GM18907 (cell line): Measurements from ENCODE around the gene ZFP92.

Experiments used
- ATAC-seq: cut with Tn5 transposase; IDR thresholded peaks from one replicate; pipeline ENCODE4 v1.9.1; 2021; ENCODE audit warnings: mild to moderate bottlenecking, moderate library complexity; ENCODE audit not compliant: unreplicated experiment

The ZFP92 gene

GRCh38 chrX:153454901-153455550 is 43.8 kb downstream of the ZFP92 start:
- no peak for ATAC-seq

GRCh38 chrX:153455571-153455970 is 44.3 kb downstream of the ZFP92 start:
- ATAC-seq = no peak

GRCh38 chrX:153456161-153456560 is 44.9 kb downstream of the ZFP92 start:
- ATAC-seq = no peak

- no peak for ATAC-seq
Measured at GRCh38 chrX:153456704-153457103, 45.4 kb downstream of the ZFP92 start.

- ATAC-seq = no peak
Measured at GRCh38 chrX:153457136-153457825, 46.0 kb downstream of the ZFP92 start.

- no peak for ATAC-seq
Measured at GRCh38 chrX:153457827-153458466, 46.7 kb downstream of the ZFP92 start.

- no peak for ATAC-seq
Measured at GRCh38 chrX:153458476-153458875, 47.2 kb downstream of the ZFP92 start.

- ATAC-seq = no peak
Measured at GRCh38 chrX:153459986-153460385, 48.7 kb downstream of the ZFP92 start.

GRCh38 chrX:153460826-153461225 is 49.6 kb downstream of the ZFP92 start:
- no peak for ATAC-seq
